HepG2 (cell line): ENCODE data around the gene ZNF33A. TPM values are rescaled to one million over a fixed set of nuclear protein-coding genes. Genes with fewer than 3 reads are reported as not detected.
A peak's percentile ranks its signal among the peaks of the same experiment; 100 is the strongest.

Experiments
- ATAD3A ChIP-seq: sonication (generic); formaldehyde crosslinking; IDR thresholded peaks from 2 replicates; pipeline ENCODE4 v1.4.0; 2020; ENCODE audit warnings: missing genetic modification reagents
- EP300 ChIP-seq, 3 experiments: sonication (generic) in 1 of 3; formaldehyde crosslinking in 1 of 3; IDR thresholded peaks; 2 replicates each; pipeline versions ENCODE4 v1.5.1 to v1.6.1; 2011 to 2020; ENCODE audit warnings: low read depth in 2 of 3, low read length in 2 of 3, borderline replicate concordance in 1 of 3, improper control_type of control experiment in 1 of 3, mild to moderate bottlenecking in 1 of 3, missing genetic modification reagents in 1 of 3, moderate library complexity in 1 of 3
- GMEB1 ChIP-seq: sonication (generic); formaldehyde crosslinking; IDR thresholded peaks from 2 replicates; pipeline ENCODE4 v1.5.1; 2020; ENCODE audit warnings: missing genetic modification reagents, mild to moderate bottlenecking, borderline replicate concordance
- HOXA9 ChIP-seq: sonication (generic); formaldehyde crosslinking; IDR thresholded peaks from 2 replicates; pipeline ENCODE4 v1.8.1; 2022; ENCODE audit warnings: missing genetic modification reagents, mild to moderate bottlenecking, moderate library complexity, borderline replicate concordance
- NFYB ChIP-seq: sonication (generic); formaldehyde crosslinking; IDR thresholded peaks from 2 replicates; pipeline ENCODE4 v1.4.0; 2020; ENCODE audit warnings: missing genetic modification reagents
- SETDB1 ChIP-seq: sonication (generic); formaldehyde crosslinking; IDR thresholded peaks from 2 replicates; pipeline ENCODE4 v1.5.1; 2020; ENCODE audit warnings: missing genetic modification reagents, mild to moderate bottlenecking, borderline replicate concordance
- SIN3A ChIP-seq: IDR thresholded peaks from 2 replicates; pipeline ENCODE4 v1.6.1; 2011; ENCODE audit warnings: low read depth, mild to moderate bottlenecking, control low read depth, low read length, borderline replicate concordance
- SIX1 ChIP-seq: sonication (generic); formaldehyde crosslinking; IDR thresholded peaks from 2 replicates; pipeline ENCODE4 v1.4.0; 2020; ENCODE audit warnings: missing genetic modification reagents, borderline replicate concordance
- SRSF1 ChIP-seq: fragments of 200-400 bp; formaldehyde crosslinking; optimal IDR thresholded peaks from 2 replicates; pipeline ENCODE3; 2017; ENCODE audit warnings: mild to moderate bottlenecking, low read depth, low read length, moderate library complexity
- TFDP1 ChIP-seq: IDR thresholded peaks from 2 replicates; pipeline ENCODE4 v1.6.1; 2016; ENCODE audit warnings: missing compliant biosample characterization, missing genetic modification reagents, borderline replicate concordance
- THAP11 ChIP-seq: IDR thresholded peaks from 2 replicates; pipeline ENCODE4 v1.6.1; 2016; ENCODE audit warnings: missing biosample characterization, missing genetic modification reagents
- ZNF180 ChIP-seq: sonication (generic); formaldehyde crosslinking; IDR thresholded peaks from 2 replicates; pipeline ENCODE4 v1.4.0; 2020; ENCODE audit warnings: low read depth, missing genetic modification reagents, borderline replicate concordance
- ZNF20 ChIP-seq: sonication (generic); formaldehyde crosslinking; IDR thresholded peaks from 2 replicates; pipeline ENCODE4 v1.4.0; 2020; ENCODE audit warnings: mild to moderate bottlenecking, moderate library complexity, missing genetic modification reagents
- ZNF224 ChIP-seq: sonication (generic); formaldehyde crosslinking; IDR thresholded peaks from 2 replicates; pipeline ENCODE4 v1.5.0; 2020; ENCODE audit warnings: mild to moderate bottlenecking, missing genetic modification reagents
- ZNF513 ChIP-seq: sonication (generic); formaldehyde crosslinking; conservative IDR thresholded peaks from 2 replicates; pipeline ENCODE4 v1.5.0; 2020; ENCODE audit warnings: missing genetic modification reagents
- polyA plus RNA-seq, 8 experiments: library from polyadenylated mRNA; depleted of rRNA in 3 of 8; stranded (reverse) in 7 of 8; unstranded in 1 of 8; fragments of >200 nt; fragmentation: Illumina TruSeq in 4 of 8; extraction: Trizol in 4 of 8; gene quantifications; 2 replicates each; pipeline versions ENCODE4 v1.2.1 to v1.2.3, GENCODE V29; 2011 to 2016; ENCODE audit warnings: low read depth in 4 of 8, missing spikeins in 1 of 8, mixed read lengths in 1 of 8; ENCODE audit not compliant: insufficient read depth in 1 of 8
- total RNA-seq, 5 experiments: library from RNA; depleted of rRNA; stranded (reverse); fragments of >200 nt; fragmentation: Illumina TruSeq; extraction: Trizol; gene quantifications; 2 replicates each; pipeline ENCODE4 v1.2.3, GENCODE V29; 2016; ENCODE audit warnings: low read depth in 1 of 5
- TF ChIP-seq, protein P1 (sequence below): sonication (generic); formaldehyde crosslinking; IDR thresholded peaks from 2 replicates; pipeline ENCODE4 v1.5.1; 2020; ENCODE audit warnings: missing genetic modification reagents, mild to moderate bottlenecking, borderline replicate concordance
- TF ChIP-seq, protein P2 (sequence below): sonication (generic); formaldehyde crosslinking; IDR thresholded peaks from 2 replicates; pipeline ENCODE4 v1.4.0; 2020; ENCODE audit warnings: mild to moderate bottlenecking, missing genetic modification reagents
- TF ChIP-seq, protein P3 (sequence below): sonication (generic); formaldehyde crosslinking; conservative IDR thresholded peaks from 2 replicates; pipeline ENCODE4 v1.8.1; 2023; ENCODE audit warnings: missing genetic modification reagents

The ZNF33A gene
- total and polyA plus RNA-seq, 2 of the 13 experiments (the other 11 are each of a cell fraction or from before 2014, with no cell fraction given): 13.1 to 22.5 TPM

DNA sequence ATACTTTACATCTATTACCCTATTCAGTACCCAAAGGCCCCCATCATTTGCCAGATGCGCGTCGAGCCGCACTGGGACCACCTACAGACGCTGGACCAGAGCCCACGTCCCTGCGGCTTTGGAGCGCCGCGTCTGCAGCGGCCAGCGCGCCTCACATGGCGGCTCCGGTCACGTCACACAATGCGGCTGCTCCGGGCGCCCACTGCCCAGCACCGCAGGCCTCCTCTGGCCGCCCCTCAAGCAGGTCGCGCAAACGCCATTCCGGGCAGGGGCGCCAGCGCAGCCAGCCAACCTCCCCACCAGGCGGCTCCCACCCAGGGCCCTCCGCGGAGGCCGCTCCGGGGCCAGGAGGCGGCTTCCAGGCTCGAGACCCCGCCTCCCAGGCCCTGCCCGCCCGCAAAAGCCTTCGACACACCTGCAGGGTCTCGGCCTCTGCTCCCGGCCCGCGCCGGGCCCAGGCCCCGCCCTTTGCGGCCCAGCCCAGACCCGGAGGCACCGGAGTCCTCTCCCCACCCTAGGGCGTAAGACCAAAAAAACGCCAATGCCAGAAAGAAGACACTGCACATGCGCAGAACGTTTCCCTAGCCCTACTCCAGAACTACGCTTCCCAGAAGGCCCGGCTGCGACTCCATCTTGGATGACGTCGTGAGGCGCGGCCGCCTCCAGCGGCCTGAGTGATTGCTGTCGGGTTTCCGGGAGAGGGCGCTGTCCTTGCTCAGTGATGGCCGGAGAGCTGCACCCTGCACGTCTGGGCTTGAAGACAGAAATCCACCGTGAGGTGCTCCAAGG is 34.2 kb upstream of the ZNF33A start, which contains the start of gene ZNF25 (continued):
- TF ChIP-seq GMEB1 (CRISPR knock-in tag) (peak; percentile 85), SIN3A (peak; percentile 21; the same call in 1 of the 2 replicates), NFYB (0 out of 2 replicates have a peak, but pooled peaks have one; percentile 7), TFDP1 (peak; percentile 37; the same call in 1 of the 2 replicates), EP300 (IDR thresholded peaks at IDR 0.05; ENCODE audit: low read depth in 2 of 2, low read length in 2 of 2) (peak in 1 of 2 experiments; percentile 32; a peak in 1 of 4 replicates), EP300 (CRISPR knock-in tag; IDR thresholded peaks at IDR 0.05; ENCODE audit: borderline replicate concordance) (no peak; the same call in 1 of the 2 replicates), ATAD3A (CRISPR knock-in tag) (no peak), SRSF1 (no peak), THAP11 (peak; percentile 99), SETDB1 (CRISPR knock-in tag) (no peak), ZNF180 (no peak), ZNF224 (CRISPR knock-in tag) (peak; percentile 67; the same call in 1 of the 2 replicates), ZNF20 (no peak), ZNF513 (0 out of 2 replicates have a peak, but pooled peaks have one; percentile 57), HOXA9 (CRISPR knock-in tag) (0 out of 2 replicates have a peak, but pooled peaks have one; percentile 72), SIX1 (CRISPR knock-in tag) (no peak)
- TF ChIP-seq, protein P1, sequence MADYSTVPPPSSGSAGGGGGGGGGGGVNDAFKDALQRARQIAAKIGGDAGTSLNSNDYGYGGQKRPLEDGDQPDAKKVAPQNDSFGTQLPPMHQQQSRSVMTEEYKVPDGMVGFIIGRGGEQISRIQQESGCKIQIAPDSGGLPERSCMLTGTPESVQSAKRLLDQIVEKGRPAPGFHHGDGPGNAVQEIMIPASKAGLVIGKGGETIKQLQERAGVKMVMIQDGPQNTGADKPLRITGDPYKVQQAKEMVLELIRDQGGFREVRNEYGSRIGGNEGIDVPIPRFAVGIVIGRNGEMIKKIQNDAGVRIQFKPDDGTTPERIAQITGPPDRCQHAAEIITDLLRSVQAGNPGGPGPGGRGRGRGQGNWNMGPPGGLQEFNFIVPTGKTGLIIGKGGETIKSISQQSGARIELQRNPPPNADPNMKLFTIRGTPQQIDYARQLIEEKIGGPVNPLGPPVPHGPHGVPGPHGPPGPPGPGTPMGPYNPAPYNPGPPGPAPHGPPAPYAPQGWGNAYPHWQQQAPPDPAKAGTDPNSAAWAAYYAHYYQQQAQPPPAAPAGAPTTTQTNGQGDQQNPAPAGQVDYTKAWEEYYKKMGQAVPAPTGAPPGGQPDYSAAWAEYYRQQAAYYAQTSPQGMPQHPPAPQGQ (CRISPR knock-in tag): no peak
- TF ChIP-seq, protein P2, sequence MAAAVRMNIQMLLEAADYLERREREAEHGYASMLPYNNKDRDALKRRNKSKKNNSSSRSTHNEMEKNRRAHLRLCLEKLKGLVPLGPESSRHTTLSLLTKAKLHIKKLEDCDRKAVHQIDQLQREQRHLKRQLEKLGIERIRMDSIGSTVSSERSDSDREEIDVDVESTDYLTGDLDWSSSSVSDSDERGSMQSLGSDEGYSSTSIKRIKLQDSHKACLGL: no peak
- TF ChIP-seq, protein P3, sequence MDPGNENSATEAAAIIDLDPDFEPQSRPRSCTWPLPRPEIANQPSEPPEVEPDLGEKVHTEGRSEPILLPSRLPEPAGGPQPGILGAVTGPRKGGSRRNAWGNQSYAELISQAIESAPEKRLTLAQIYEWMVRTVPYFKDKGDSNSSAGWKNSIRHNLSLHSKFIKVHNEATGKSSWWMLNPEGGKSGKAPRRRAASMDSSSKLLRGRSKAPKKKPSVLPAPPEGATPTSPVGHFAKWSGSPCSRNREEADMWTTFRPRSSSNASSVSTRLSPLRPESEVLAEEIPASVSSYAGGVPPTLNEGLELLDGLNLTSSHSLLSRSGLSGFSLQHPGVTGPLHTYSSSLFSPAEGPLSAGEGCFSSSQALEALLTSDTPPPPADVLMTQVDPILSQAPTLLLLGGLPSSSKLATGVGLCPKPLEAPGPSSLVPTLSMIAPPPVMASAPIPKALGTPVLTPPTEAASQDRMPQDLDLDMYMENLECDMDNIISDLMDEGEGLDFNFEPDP: no peak
